ENCODE results near the gene PDXDC1. TPM values are rescaled to one million over a fixed set of nuclear protein-coding genes. Genes with fewer than 3 reads are reported as not detected.
A peak's percentile ranks its signal among the peaks of the same experiment; 100 is the strongest.
"Not testable (repeated sequence)": the region's sequence is repeated elsewhere in the genome, so short reads cannot be mapped to it uniquely, and the experiment has no call there.

Gene PDXDC1
- total and polyA plus RNA-seq, 2 donors (not counting 1 experiment from before 2014, with no cell fraction given) = 48.1 to 103 TPM

DNA sequence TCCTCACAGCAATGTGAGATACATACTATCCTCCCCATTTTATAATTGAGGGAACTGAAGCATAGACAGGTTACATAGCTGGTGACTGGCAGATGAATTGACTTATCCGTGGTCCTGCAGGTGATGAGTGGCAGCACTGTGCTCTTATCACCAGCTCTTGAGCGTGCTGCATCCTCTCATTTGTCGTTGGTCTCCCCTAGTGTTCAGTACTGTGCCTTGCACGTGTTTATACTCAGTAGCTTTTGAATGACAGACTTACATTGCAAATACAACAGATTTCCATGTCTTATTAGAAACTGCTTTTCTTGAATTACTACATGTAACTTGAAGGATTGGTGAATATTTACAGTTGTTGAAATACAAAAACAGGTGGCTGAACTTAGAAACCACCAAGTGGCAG is 47.4 kb downstream of the PDXDC1 start:
- H3K4me1 ChIP-seq (ENCODE audit: control insufficient read depth in 2 of 2, insufficient read depth in 2 of 2, low read length in 2 of 2); H2AFZ ChIP-seq (ENCODE audit: insufficient read depth, low read depth, low read length, poor library complexity, severe bottlenecking); POLR2A ChIA-PET; H3K9ac ChIP-seq (ENCODE audit: low read length); H3K79me2 ChIP-seq (ENCODE audit: control insufficient read depth, insufficient read depth, low read length); H3K4me1 Mint-ChIP-seq; H3K27me3 ChIP-seq (replicated peaks in 1 of 4; ENCODE audit: control extremely low read depth in 1 of 4, control insufficient read depth in 3 of 4, insufficient read depth in 4 of 4, low read length in 3 of 4); H4K20me1 ChIP-seq (ENCODE audit: control insufficient read depth, insufficient read depth, low read length, poor library complexity, severe bottlenecking); CTCF ChIA-PET; H3K4me2 ChIP-seq (replicated peaks; ENCODE audit: low read depth, low read length, poor library complexity, severe bottlenecking); H3K4me3 ChIP-seq (ENCODE audit: control extremely low read depth in 1 of 5, extremely low read depth in 1 of 5, insufficient read depth in 1 of 5, low read depth in 2 of 5, low read length in 4 of 5); H3K4me3 Mint-ChIP-seq; H3K27me3 Mint-ChIP-seq; H3K27ac ChIP-seq (ENCODE audit: low read length in 2 of 2); H3K9me3 Mint-ChIP-seq (ENCODE audit: insufficient read depth); H3K9me3 ChIP-seq (ENCODE audit: control extremely low read depth in 1 of 3, control insufficient read depth in 2 of 3, insufficient read depth in 1 of 3, low read length in 2 of 3): not testable (repeated sequence)
- TF ChIP-seq, protein P1, sequence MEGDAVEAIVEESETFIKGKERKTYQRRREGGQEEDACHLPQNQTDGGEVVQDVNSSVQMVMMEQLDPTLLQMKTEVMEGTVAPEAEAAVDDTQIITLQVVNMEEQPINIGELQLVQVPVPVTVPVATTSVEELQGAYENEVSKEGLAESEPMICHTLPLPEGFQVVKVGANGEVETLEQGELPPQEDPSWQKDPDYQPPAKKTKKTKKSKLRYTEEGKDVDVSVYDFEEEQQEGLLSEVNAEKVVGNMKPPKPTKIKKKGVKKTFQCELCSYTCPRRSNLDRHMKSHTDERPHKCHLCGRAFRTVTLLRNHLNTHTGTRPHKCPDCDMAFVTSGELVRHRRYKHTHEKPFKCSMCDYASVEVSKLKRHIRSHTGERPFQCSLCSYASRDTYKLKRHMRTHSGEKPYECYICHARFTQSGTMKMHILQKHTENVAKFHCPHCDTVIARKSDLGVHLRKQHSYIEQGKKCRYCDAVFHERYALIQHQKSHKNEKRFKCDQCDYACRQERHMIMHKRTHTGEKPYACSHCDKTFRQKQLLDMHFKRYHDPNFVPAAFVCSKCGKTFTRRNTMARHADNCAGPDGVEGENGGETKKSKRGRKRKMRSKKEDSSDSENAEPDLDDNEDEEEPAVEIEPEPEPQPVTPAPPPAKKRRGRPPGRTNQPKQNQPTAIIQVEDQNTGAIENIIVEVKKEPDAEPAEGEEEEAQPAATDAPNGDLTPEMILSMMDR (IDR thresholded peaks at IDR 0.05) = peak; percentile 68
- H3K27ac Mint-ChIP-seq = peak overlapping the region; percentile 48
- ATAC-seq (ENCODE audit: low read depth) (peak; percentile 99), DNase-seq (peak; percentile 78)
- 50% methylated on average over 2 of the region's 4 CpGs for WGBS (ENCODE audit: insufficient coverage)
- peaks cover 4 to 57% of the 10 kb centered on the region in 2 experiments for H3K36me3 ChIP-seq (replicated peaks in 1 of 2; ENCODE audit: control extremely low read depth in 1 of 2, control insufficient read depth in 1 of 2, extremely low read depth in 1 of 2, insufficient read depth in 2 of 2, low read length in 1 of 2)
- intact Hi-C loops (cut with micrococcal nuclease) = loop anchor here (5.0 kb wide), 1 partner anchor 45 kb away; the partner anchor contains the start of gene PDXDC1

DNA sequence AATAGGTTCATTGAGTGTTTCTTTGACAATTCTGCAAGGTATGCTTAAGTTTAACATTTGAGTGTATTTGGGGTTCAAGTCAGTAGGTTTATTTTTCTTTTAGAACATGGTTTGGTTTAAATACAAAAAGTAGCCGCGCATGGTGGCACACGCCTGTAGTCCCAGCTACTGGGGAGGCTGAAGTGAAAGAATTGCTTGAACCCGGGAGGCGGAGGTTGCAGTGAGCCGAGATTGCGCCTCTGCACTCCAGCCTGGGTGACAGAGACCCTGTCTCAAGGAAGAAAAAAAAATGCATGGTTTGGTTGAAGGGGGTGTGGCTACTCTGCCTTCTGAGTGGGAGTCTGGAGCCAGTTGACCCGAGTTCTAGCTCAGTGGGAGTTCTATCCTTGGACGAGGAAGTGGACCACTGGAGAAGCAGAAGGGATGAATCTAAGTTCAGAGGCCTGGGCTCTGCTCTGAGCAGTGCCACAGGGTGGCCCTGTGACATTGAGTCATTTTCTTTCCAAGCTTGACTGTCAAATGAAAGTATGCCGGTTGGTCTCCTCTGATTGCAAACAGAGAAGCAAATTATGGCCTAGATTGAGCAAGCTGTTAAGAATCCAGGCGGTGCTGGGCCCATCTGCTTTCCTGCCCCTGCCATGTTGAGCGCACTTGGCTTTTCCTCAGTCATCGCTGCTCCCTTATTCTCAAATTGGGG is 48.7 kb downstream of the PDXDC1 start:
- H3K4me1 Mint-ChIP-seq; H3K4me1 ChIP-seq (ENCODE audit: control insufficient read depth in 2 of 2, insufficient read depth in 2 of 2, low read length in 2 of 2); ATAC-seq (ENCODE audit: low read depth); H3K4me2 ChIP-seq (replicated peaks; ENCODE audit: low read depth, low read length, poor library complexity, severe bottlenecking); H3K27ac ChIP-seq (ENCODE audit: low read length in 2 of 2); H3K4me3 Mint-ChIP-seq; H4K20me1 ChIP-seq (ENCODE audit: control insufficient read depth, insufficient read depth, low read length, poor library complexity, severe bottlenecking); H3K27me3 ChIP-seq (replicated peaks in 1 of 4; ENCODE audit: control extremely low read depth in 1 of 4, control insufficient read depth in 3 of 4, insufficient read depth in 4 of 4, low read length in 3 of 4); CTCF ChIA-PET; H3K27me3 Mint-ChIP-seq; H3K9me3 Mint-ChIP-seq (ENCODE audit: insufficient read depth); H3K27ac Mint-ChIP-seq; H3K79me2 ChIP-seq (ENCODE audit: control insufficient read depth, insufficient read depth, low read length); DNase-seq; H3K9me3 ChIP-seq (ENCODE audit: control extremely low read depth in 1 of 3, control insufficient read depth in 2 of 3, insufficient read depth in 1 of 3, low read length in 2 of 3); H3K9ac ChIP-seq (ENCODE audit: low read length); POLR2A ChIA-PET; H2AFZ ChIP-seq (ENCODE audit: insufficient read depth, low read depth, low read length, poor library complexity, severe bottlenecking); H3K4me3 ChIP-seq (ENCODE audit: control extremely low read depth in 1 of 5, extremely low read depth in 1 of 5, insufficient read depth in 1 of 5, low read depth in 2 of 5, low read length in 4 of 5): not testable (repeated sequence)
- WGBS (ENCODE audit: insufficient coverage) = 98% methylated on average over 11 of the region's 13 CpGs
- H3K36me3 ChIP-seq (replicated peaks in 1 of 2; ENCODE audit: control extremely low read depth in 1 of 2, control insufficient read depth in 1 of 2, extremely low read depth in 1 of 2, insufficient read depth in 2 of 2, low read length in 1 of 2) = peaks cover 1 to 60% of the 10 kb centered on the region in 2 experiments
- intact Hi-C loops (cut with micrococcal nuclease) = loop anchor here (5.0 kb wide), 1 partner anchor 46 kb away; the partner anchor contains the start of gene PDXDC1

DNA sequence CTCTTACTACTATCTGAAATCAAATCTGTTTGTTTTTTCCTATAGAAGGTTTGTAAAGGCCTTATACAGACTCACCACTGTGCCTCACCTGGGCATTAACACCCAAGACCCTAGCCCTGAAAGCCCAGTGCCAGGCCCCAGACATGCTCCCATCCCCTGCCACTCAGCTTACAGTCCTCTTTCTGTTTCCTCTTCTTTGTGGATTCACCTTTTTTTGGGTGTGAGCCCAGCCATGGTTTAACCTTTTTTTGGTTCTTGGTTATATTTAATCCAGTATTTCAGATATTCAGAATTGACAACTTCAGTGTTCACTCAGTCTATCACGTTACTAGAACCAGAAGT is 50.0 kb downstream of the PDXDC1 start:
- H3K4me3 ChIP-seq (ENCODE audit: control extremely low read depth in 1 of 5, extremely low read depth in 1 of 5, insufficient read depth in 1 of 5, low read depth in 2 of 5, low read length in 4 of 5); H2AFZ ChIP-seq (ENCODE audit: insufficient read depth, low read depth, low read length, poor library complexity, severe bottlenecking); H3K27me3 Mint-ChIP-seq; CTCF ChIA-PET; H3K9me3 Mint-ChIP-seq (ENCODE audit: insufficient read depth); H3K27ac ChIP-seq (ENCODE audit: low read length in 2 of 2); H3K27me3 ChIP-seq (replicated peaks in 1 of 4; ENCODE audit: control extremely low read depth in 1 of 4, control insufficient read depth in 3 of 4, insufficient read depth in 4 of 4, low read length in 3 of 4); H3K4me1 Mint-ChIP-seq; H3K4me3 Mint-ChIP-seq; H3K4me1 ChIP-seq (ENCODE audit: control insufficient read depth in 2 of 2, insufficient read depth in 2 of 2, low read length in 2 of 2); ATAC-seq (ENCODE audit: low read depth); H3K9ac ChIP-seq (ENCODE audit: low read length); H4K20me1 ChIP-seq (ENCODE audit: control insufficient read depth, insufficient read depth, low read length, poor library complexity, severe bottlenecking); H3K79me2 ChIP-seq (ENCODE audit: control insufficient read depth, insufficient read depth, low read length); POLR2A ChIA-PET; H3K4me2 ChIP-seq (replicated peaks; ENCODE audit: low read depth, low read length, poor library complexity, severe bottlenecking); H3K27ac Mint-ChIP-seq; DNase-seq; H3K9me3 ChIP-seq (ENCODE audit: control extremely low read depth in 1 of 3, control insufficient read depth in 2 of 3, insufficient read depth in 1 of 3, low read length in 2 of 3): not testable (repeated sequence)
- intact Hi-C loops (cut with micrococcal nuclease) = loop anchor here (5.0 kb wide), 1 partner anchor 48 kb away; the partner anchor contains the start of gene PDXDC1
- peaks cover 1 to 60% of the 10 kb centered on the region in 2 experiments for H3K36me3 ChIP-seq (replicated peaks in 1 of 2; ENCODE audit: control extremely low read depth in 1 of 2, control insufficient read depth in 1 of 2, extremely low read depth in 1 of 2, insufficient read depth in 2 of 2, low read length in 1 of 2)
- WGBS (ENCODE audit: insufficient coverage) = no CpG with 5 or more reads among the region's 1 CpG

Measured in B cell (primary cell).